GM19328 (cell line): ENCODE results near the gene TPT1.
A peak's percentile ranks its signal among the peaks of the same experiment; 100 is the strongest.
"Not testable (repeated sequence)": the region's sequence is repeated elsewhere in the genome, so short reads cannot be mapped to it uniquely, and the experiment has no call there.

Source experiments
- ATAC-seq: cut with Tn5 transposase; IDR thresholded peaks from one replicate; pipeline ENCODE4 v1.9.1; 2021; ENCODE audit warnings: mild to moderate bottlenecking, moderate library complexity; ENCODE audit not compliant: unreplicated experiment

TPT1 gene

GRCh38 chr13:45341034-45341798, at the start of gene TPT1:
TSS of gene TPT1 (minus strand) at chr13:45341183. CDS start at chr13:45341069, 114 bp downstream.
- peak; percentile 91 for ATAC-seq

- not testable (repeated sequence) for ATAC-seq
These were observed 49.4 kb upstream of the TPT1 start for GRCh38 chr13:45390348-45390747.

- ATAC-seq: no peak
These were observed 47.7 kb upstream of the TPT1 start for GRCh38 chr13:45388664-45389063.

GRCh38 chr13:45386892-45387575, 46.1 kb upstream of the TPT1 start:
- not testable (repeated sequence) for ATAC-seq

GRCh38 chr13:45385907-45386553, 45.0 kb upstream of the TPT1 start:
- ATAC-seq: no peak

- no peak for ATAC-seq
These were observed 44.3 kb upstream of the TPT1 start for GRCh38 chr13:45385320-45385719.

GRCh38 chr13:45384474-45385174, 43.6 kb upstream of the TPT1 start:
- ATAC-seq: no peak

- ATAC-seq: not testable (repeated sequence)
These were observed 41.8 kb upstream of the TPT1 start for GRCh38 chr13:45382739-45383138.

GRCh38 chr13:45381196-45381595, 40.2 kb upstream of the TPT1 start:
- ATAC-seq: no peak

GRCh38 chr13:45380708-45381107, 39.7 kb upstream of the TPT1 start:
- not testable (repeated sequence) for ATAC-seq

GRCh38 chr13:45379516-45379915, 38.5 kb upstream of the TPT1 start:
- not testable (repeated sequence) for ATAC-seq

- ATAC-seq: not testable (repeated sequence)
These were observed 37.8 kb upstream of the TPT1 start for GRCh38 chr13:45378786-45379185.

GRCh38 chr13:45377314-45377713, 36.3 kb upstream of the TPT1 start:
- not testable (repeated sequence) for ATAC-seq

GRCh38 chr13:45376651-45377050, 35.7 kb upstream of the TPT1 start:
- ATAC-seq: not testable (repeated sequence)

- ATAC-seq: no peak
These were observed 33.9 kb upstream of the TPT1 start for GRCh38 chr13:45374917-45375316.

- no peak for ATAC-seq
These were observed 32.2 kb upstream of the TPT1 start for GRCh38 chr13:45373162-45373547.

- ATAC-seq: no peak
These were observed 31.5 kb upstream of the TPT1 start for GRCh38 chr13:45372189-45373161.

GRCh38 chr13:45370922-45371406, 30.0 kb upstream of the TPT1 start:
- ATAC-seq: no peak

- no peak for ATAC-seq
These were observed 28.1 kb upstream of the TPT1 start for GRCh38 chr13:45369116-45369515.

GRCh38 chr13:45368571-45368970, 27.6 kb upstream of the TPT1 start:
- no peak for ATAC-seq
